Type B pancreatic cell (in vitro differentiated cells): Measurements from ENCODE around the gene LIX1L. TPM values are rescaled to one million over a fixed set of nuclear protein-coding genes. Genes with fewer than 3 reads are reported as not detected.
A peak's percentile ranks its signal among the peaks of the same experiment; 100 is the strongest.
"Not testable (repeated sequence)": the region's sequence is repeated elsewhere in the genome, so short reads cannot be mapped to it uniquely, and the experiment has no call there.

Source experiments
- DNase-seq: peaks from one replicate; pipeline ENCODE4 v3.0.0; 2021; ENCODE audit warnings: mixed read lengths; ENCODE audit not compliant: unreplicated experiment; ENCODE audit errors: extremely low spot score
- H3K27ac Mint-ChIP-seq: 2 replicates; pipeline ENCODE4 v1.8.0; 2021; ENCODE audit warnings: mild to moderate bottlenecking, mixed read lengths
- H3K27me3 Mint-ChIP-seq: 2 replicates; pipeline ENCODE4 v1.8.0; 2021; ENCODE audit warnings: mixed read lengths
- H3K36me3 Mint-ChIP-seq: 2 replicates; pipeline ENCODE4 v1.8.0; 2021; ENCODE audit warnings: mixed read lengths
- H3K4me1 Mint-ChIP-seq: one replicate; pipeline ENCODE4 v1.8.0; 2021; ENCODE audit warnings: mixed read lengths; ENCODE audit not compliant: unreplicated experiment
- H3K4me3 Mint-ChIP-seq: 2 replicates; pipeline ENCODE4 v1.8.0; 2021; ENCODE audit warnings: mild to moderate bottlenecking, mixed read lengths
- H3K9me3 Mint-ChIP-seq: 2 replicates; pipeline ENCODE4 v1.8.0; 2021; ENCODE audit warnings: mixed read lengths
- CTCF ChIP-seq: fragments of 200-600 bp; sonication (generic); conservative IDR thresholded peaks from 2 replicates; pipeline ENCODE4 v1.5.0; 2021; ENCODE audit warnings: antibody characterized with exemption, mild to moderate bottlenecking
- total RNA-seq: library from RNA; stranded (reverse); gene quantifications from 2 replicates; pipeline ENCODE4 v1.2.1, GENCODE V29; 2021; ENCODE audit warnings: low replicate concordance

LIX1L gene
- total RNA-seq, 1 donor from 2014 or later = 24.2 TPM

DNA sequence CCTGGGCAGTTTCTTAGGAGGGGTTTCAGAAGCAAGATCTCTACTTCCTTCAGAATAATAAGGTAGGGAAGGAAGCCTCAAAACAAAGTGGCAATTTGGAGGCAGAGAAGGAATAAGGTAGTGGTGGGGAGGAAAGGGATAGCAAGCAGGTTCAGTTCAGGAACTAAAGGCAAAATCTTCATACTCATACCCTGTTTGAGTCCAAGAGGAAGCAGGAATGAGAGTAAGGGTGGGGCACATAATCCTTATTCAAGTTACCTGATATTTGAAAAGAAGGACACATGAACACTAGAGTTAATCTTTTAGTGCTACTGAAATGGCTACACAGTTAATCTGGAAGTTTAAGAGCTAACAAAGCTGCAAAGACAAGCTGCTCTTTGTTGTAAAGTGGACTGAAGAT lies 22.1 kb downstream of the LIX1L start:
- H3K27ac Mint-ChIP-seq = no peak overlapping the region

GRCh38 chr1:145932522-145933009 lies 25.3 kb downstream of the LIX1L start:
- H3K36me3 Mint-ChIP-seq, H3K27me3 Mint-ChIP-seq, H3K4me1 Mint-ChIP-seq, H3K9me3 Mint-ChIP-seq, H3K27ac Mint-ChIP-seq, DNase-seq, H3K4me3 Mint-ChIP-seq: not testable (repeated sequence)

More for the DNA sequence above, 22.1 kb downstream of the LIX1L start:
- TF ChIP-seq CTCF = no peak
- Mint-ChIP-seq H3K4me1 (no peaks in the 10 kb centered on the region), H3K4me3 (no peak overlapping the region), H3K27me3 (no peaks in the 10 kb centered on the region), H3K9me3 (no peaks in the 10 kb centered on the region), H3K36me3 (peaks cover 3% of the 10 kb centered on the region)
- DNase-seq = no peak

- H3K27me3 Mint-ChIP-seq = no peaks in the 10 kb centered on the region
- DNase-seq = no peak
- H3K36me3 Mint-ChIP-seq = peaks cover 6% of the 10 kb centered on the region
- H3K4me3 Mint-ChIP-seq = peak overlapping the region; percentile 86
- H3K4me1 Mint-ChIP-seq = peaks cover 13% of the 10 kb centered on the region
- no peaks in the 10 kb centered on the region for H3K9me3 Mint-ChIP-seq
- TF ChIP-seq CTCF = no peak
- peak overlapping the region; percentile 73 for H3K27ac Mint-ChIP-seq
Observed at GRCh38 chr1:145927916-145928643, 29.7 kb downstream of the LIX1L start.

- H3K27ac Mint-ChIP-seq = no peak within 1 kb of the TSS
- peaks cover 6% of the 10 kb centered on the region for H3K36me3 Mint-ChIP-seq
- H3K4me1 Mint-ChIP-seq = peaks cover 13% of the 10 kb centered on the region
- TF ChIP-seq CTCF = peak; percentile 78
- no peaks in the 10 kb centered on the region for H3K9me3 Mint-ChIP-seq
- no peaks in the 10 kb centered on the region for H3K27me3 Mint-ChIP-seq
- no peak within 1 kb of the TSS for H3K4me3 Mint-ChIP-seq
- DNase-seq = peak; percentile 87
Observed at GRCh38 chr1:145927063-145927886, 30.5 kb downstream of the LIX1L start, which contains the start of gene RBM8A. Gene RBM8A (minus strand): TSS chr1:145927484. CDS start chr1:145927426, 58 bp downstream.

DNA sequence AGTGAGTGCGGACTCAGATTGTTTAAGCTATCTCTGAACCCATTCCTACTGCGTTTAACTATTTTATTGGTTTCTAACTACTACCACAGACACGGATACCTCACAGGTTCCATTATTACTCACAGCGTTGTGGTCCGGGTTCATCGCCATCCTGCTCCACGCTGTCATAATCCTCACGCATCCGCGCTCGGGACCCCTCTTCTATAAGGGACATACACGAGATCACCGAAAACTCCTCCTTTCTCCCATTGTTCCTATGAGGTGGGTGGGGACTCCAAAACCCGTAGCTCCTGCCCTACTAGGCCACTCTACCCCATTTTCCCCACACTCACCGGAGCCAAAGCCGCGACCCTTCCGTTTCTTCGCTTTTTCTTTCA lies 31.1 kb downstream of the LIX1L start:
- peaks cover 6% of the 10 kb centered on the region for H3K36me3 Mint-ChIP-seq
- H3K27me3 Mint-ChIP-seq = no peaks in the 10 kb centered on the region
- H3K9me3 Mint-ChIP-seq = no peaks in the 10 kb centered on the region
- DNase-seq = no peak
- H3K4me3 Mint-ChIP-seq = no peak overlapping the region
- no peak for TF ChIP-seq CTCF
- H3K4me1 Mint-ChIP-seq = peaks cover 13% of the 10 kb centered on the region
- no peak overlapping the region for H3K27ac Mint-ChIP-seq

DNA sequence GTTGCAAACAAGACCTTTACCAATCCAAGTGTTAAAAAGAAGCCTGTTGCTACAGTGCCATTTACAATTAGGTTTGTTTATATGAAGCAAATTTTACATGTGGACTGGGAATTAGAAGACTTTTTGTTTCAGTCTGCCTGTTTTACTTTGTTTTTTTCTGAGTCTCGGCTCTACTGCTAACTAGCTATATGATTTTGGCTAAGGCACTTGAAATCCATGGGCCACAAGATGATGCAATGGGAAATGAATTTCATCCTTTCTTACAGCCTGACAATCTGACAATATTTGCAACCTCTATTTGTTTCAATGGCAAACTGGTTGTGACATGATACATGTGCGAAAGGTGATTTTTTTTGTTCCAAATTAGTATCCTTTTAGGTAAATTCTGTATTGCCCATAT lies 35.6 kb downstream of the LIX1L start:
- H3K9me3 Mint-ChIP-seq = no peaks in the 10 kb centered on the region
- H3K27ac Mint-ChIP-seq = no peak overlapping the region
- peaks cover 29% of the 10 kb centered on the region for H3K4me1 Mint-ChIP-seq
- H3K4me3 Mint-ChIP-seq = no peak overlapping the region
- no peak for TF ChIP-seq CTCF
- no peaks in the 10 kb centered on the region for H3K27me3 Mint-ChIP-seq
- H3K36me3 Mint-ChIP-seq = peaks cover 6% of the 10 kb centered on the region
- DNase-seq = no peak

- Mint-ChIP-seq H3K27ac (peak overlapping the region; percentile 53), H3K4me3 (peak overlapping the region; percentile 97), H3K4me1 (peaks cover 26% of the 10 kb centered on the region)
- not testable (repeated sequence) for H3K9me3 Mint-ChIP-seq, H3K36me3 Mint-ChIP-seq, DNase-seq, H3K27me3 Mint-ChIP-seq
Observed at GRCh38 chr1:145920297-145920696, 37.5 kb downstream of the LIX1L start.
